Mesendoderm (in vitro differentiated cells): ENCODE data around the gene FTO. TPM values are rescaled to one million over a fixed set of nuclear protein-coding genes. Genes with fewer than 3 reads are reported as not detected.
A peak's percentile ranks its signal among the peaks of the same experiment; 100 is the strongest.

ENCODE experiments used
- DNase-seq: peaks from one replicate; pipeline ENCODE4 v3.0.0; 2013
- H2AK5ac ChIP-seq: 2 replicates; pipeline ENCODE4 v1.6.1; 2013; ENCODE audit warnings: low read length, inconsistent platforms
- H2BK120ac ChIP-seq: 2 replicates; pipeline ENCODE4 v1.6.1; 2013; ENCODE audit warnings: low read depth, mild to moderate bottlenecking, low read length, moderate library complexity, mixed read lengths
- H2BK15ac ChIP-seq: replicated peaks from 2 replicates; pipeline ENCODE4 v1.6.1; 2013; ENCODE audit warnings: low read depth, mild to moderate bottlenecking, moderate library complexity
- H2BK5ac ChIP-seq: 2 replicates; pipeline ENCODE4 v1.6.1; 2013; ENCODE audit warnings: low read length, inconsistent platforms
- H3K18ac ChIP-seq: 2 replicates; pipeline ENCODE4 v1.6.1; 2013; ENCODE audit warnings: mild to moderate bottlenecking, low read length, mixed read lengths
- H3K23ac ChIP-seq: one replicate; pipeline ENCODE4 v1.6.1; 2013; ENCODE audit warnings: low read length
- H3K27ac ChIP-seq: 2 replicates; pipeline ENCODE4 v1.5.1; 2013; ENCODE audit warnings: low read depth, mild to moderate bottlenecking, inconsistent platforms, low read length, moderate library complexity
- H3K27me3 ChIP-seq: 2 replicates; pipeline ENCODE4 v1.6.1; 2013; ENCODE audit warnings: low read length, control low read depth, mild to moderate bottlenecking, inconsistent platforms; ENCODE audit not compliant: insufficient read depth, poor library complexity
- H3K36me3 ChIP-seq: 2 replicates; pipeline ENCODE4 v1.6.1; 2013; ENCODE audit warnings: low read length, inconsistent platforms; ENCODE audit not compliant: control insufficient read depth, insufficient read depth
- H3K4ac ChIP-seq: one replicate; pipeline ENCODE4 v1.6.1; 2013; ENCODE audit warnings: low read depth, mild to moderate bottlenecking, low read length, moderate library complexity
- H3K4me1 ChIP-seq: 2 replicates; pipeline ENCODE4 v1.6.1; 2013; ENCODE audit warnings: low read depth, low read length, inconsistent platforms; ENCODE audit not compliant: control insufficient read depth
- H3K4me2 ChIP-seq: 2 replicates; pipeline ENCODE4 v1.6.1; 2013; ENCODE audit warnings: low read length
- H3K4me3 ChIP-seq: 2 replicates; pipeline ENCODE4 v1.5.1; 2013; ENCODE audit warnings: mild to moderate bottlenecking, low read length
- H3K56ac ChIP-seq: one replicate; pipeline ENCODE4 v1.6.1; 2013; ENCODE audit warnings: low read length
- H3K79me1 ChIP-seq: 2 replicates; pipeline ENCODE4 v1.6.1; 2013; ENCODE audit warnings: low read length, inconsistent platforms
- H3K79me2 ChIP-seq: 2 replicates; pipeline ENCODE4 v1.6.1; 2013; ENCODE audit warnings: mild to moderate bottlenecking, low read length; ENCODE audit not compliant: control insufficient read depth, insufficient read depth
- H3K9ac ChIP-seq: 2 replicates; pipeline ENCODE4 v1.6.1; 2013; ENCODE audit warnings: low read length, inconsistent platforms
- H4K5ac ChIP-seq: one replicate; pipeline ENCODE4 v1.6.1; 2013; ENCODE audit warnings: low read length
- H4K8ac ChIP-seq: one replicate; pipeline ENCODE4 v1.6.1; 2013; ENCODE audit warnings: low read depth, mild to moderate bottlenecking, control low read depth, low read length, moderate library complexity
- WGBS: extraction: QIAGEN DNeasy Blood & Tissue Kit; methylation state at CpG from one replicate; pipeline ENCODE4 v1.1.7; 2013; ENCODE audit warnings: low lambda C conversion rate, missing lambda C conversion rate; ENCODE audit not compliant: insufficient coverage; ENCODE audit errors: extremely low coverage; 5-methylcytosine and 5-hydroxymethylcytosine counted together
- polyA plus RNA-seq, 2 experiments: library from polyadenylated mRNA; stranded (reverse); fragments of 200-250 nt; gene quantifications; one replicate each; pipeline ENCODE4 v1.2.3, GENCODE V29; 2013

The FTO gene
- 31.4 TPM for polyA plus RNA-seq (2013, experiment 1 of 2)
- 30.9 TPM for polyA plus RNA-seq (2013, experiment 2 of 2)

DNA sequence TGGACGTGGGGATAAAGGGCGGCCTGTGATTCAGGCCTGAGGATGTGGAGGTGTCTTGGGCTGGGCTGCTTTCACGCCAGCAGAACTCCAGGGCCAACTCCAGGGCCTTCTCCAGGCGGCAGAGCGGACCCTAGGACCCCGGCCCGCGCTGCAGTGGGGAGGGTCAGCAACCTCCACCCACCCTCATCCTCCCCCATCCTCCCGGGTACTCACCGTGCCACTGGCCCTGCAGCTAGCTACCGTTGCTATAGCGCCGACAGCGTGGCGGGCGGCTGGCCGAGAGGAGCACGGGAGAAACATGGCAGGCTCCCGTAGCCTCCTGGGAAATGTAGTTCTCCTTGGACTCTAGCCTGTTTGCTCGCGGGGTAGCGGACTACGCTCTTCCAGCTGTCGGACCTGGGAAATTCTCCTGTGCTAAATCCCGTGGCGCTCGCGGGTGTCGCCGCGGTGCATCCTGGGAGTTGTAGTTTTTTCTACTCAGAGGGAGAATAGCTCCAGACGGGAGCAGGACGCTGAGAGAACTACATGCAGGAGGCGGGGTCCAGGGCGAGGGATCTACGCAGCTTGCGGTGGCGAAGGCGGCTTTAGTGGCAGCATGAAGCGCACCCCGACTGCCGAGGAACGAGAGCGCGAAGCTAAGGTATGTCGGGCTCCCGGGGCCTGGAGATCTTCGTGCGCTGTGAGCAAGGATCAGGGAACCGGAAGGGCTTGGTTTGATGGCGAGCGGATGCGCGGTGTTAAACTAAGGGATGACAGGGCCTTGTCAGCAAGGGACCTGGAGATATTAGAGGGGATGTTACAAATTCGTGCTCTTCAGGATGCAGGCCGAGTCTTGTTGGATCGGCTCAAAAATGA is at the start of gene FTO, which contains the start of gene RPGRIP1L:
TSS of gene FTO (plus strand) at position 567 of the 855 bp plus-strand sequence.
TSS of gene RPGRIP1L (minus strand) at position 270 of the 855 bp plus-strand sequence. CDS start 3,136 bp downstream, outside the sequence.
- no peak within 1 kb of the TSS for H2BK5ac ChIP-seq
- H2BK120ac ChIP-seq = no peak within 1 kb of the TSS
- peaks cover 5% of the 10 kb centered on the region for H3K79me1 ChIP-seq
- H3K27ac ChIP-seq = no peak within 1 kb of the TSS
- peak within 1 kb of the TSS; percentile 88 for H3K4me2 ChIP-seq
- no peak within 1 kb of the TSS for H3K23ac ChIP-seq
- peak within 1 kb of the TSS; percentile 86 for H3K56ac ChIP-seq
- DNase-seq = peak; percentile 100
- peak within 1 kb of the TSS; percentile 72 for H3K4me3 ChIP-seq
- H4K8ac ChIP-seq = no peak within 1 kb of the TSS
- no CpG with 5 or more reads among the region's 57 CpGs for WGBS
- no peak within 1 kb of the TSS for H3K4ac ChIP-seq
- no peaks in the 10 kb centered on the region for H3K4me1 ChIP-seq
- peaks cover 7% of the 10 kb centered on the region for H3K79me2 ChIP-seq
- H3K27me3 ChIP-seq = no peaks in the 10 kb centered on the region
- no peaks in the 10 kb centered on the region for H3K36me3 ChIP-seq
- H3K9ac ChIP-seq = peak within 1 kb of the TSS; percentile 70
- H2BK15ac ChIP-seq = no peak within 1 kb of the TSS
- no peak within 1 kb of the TSS for H3K18ac ChIP-seq
- no peak within 1 kb of the TSS for H2AK5ac ChIP-seq
- H4K5ac ChIP-seq = no peak within 1 kb of the TSS

DNA sequence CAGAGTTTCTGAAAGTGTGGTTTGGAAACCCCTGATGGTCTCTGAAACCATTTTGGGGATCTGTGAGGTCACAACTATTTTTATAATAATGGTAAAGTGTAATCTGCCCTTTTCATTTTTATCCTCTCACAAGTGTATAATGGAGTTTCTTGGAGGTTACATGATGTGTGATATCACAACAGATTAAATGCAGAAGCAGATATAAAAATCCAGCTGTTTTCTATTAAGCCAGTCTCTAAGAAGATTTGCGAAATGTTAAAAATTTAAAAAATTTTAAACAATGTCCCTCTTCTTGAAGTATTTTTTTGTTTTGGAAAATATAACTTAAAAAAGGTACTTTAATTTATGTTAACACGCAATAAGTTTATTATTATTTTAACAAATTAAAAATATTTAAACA is 49.0 kb upstream of the FTO start:
- H3K4ac ChIP-seq = no peak overlapping the region
- no peaks in the 10 kb centered on the region for H3K36me3 ChIP-seq
- no peak overlapping the region for H2BK15ac ChIP-seq
- H3K79me2 ChIP-seq = no peaks in the 10 kb centered on the region
- H3K4me2 ChIP-seq = no peak overlapping the region
- H3K56ac ChIP-seq = no peak overlapping the region
- no peak overlapping the region for H3K27ac ChIP-seq
- H4K8ac ChIP-seq = no peak overlapping the region
- no peaks in the 10 kb centered on the region for H3K79me1 ChIP-seq
- H4K5ac ChIP-seq = no peak overlapping the region
- no peaks in the 10 kb centered on the region for H3K4me1 ChIP-seq
- H3K4me3 ChIP-seq = no peak overlapping the region
- no peak overlapping the region for H3K9ac ChIP-seq
- WGBS = no CpG with 5 or more reads among the region's 2 CpGs
- H3K23ac ChIP-seq = no peak overlapping the region
- H2BK5ac ChIP-seq = no peak overlapping the region
- no peak for DNase-seq
- H3K18ac ChIP-seq = no peak overlapping the region
- H3K27me3 ChIP-seq = no peaks in the 10 kb centered on the region
- no peak overlapping the region for H2AK5ac ChIP-seq
- H2BK120ac ChIP-seq = no peak overlapping the region

DNA sequence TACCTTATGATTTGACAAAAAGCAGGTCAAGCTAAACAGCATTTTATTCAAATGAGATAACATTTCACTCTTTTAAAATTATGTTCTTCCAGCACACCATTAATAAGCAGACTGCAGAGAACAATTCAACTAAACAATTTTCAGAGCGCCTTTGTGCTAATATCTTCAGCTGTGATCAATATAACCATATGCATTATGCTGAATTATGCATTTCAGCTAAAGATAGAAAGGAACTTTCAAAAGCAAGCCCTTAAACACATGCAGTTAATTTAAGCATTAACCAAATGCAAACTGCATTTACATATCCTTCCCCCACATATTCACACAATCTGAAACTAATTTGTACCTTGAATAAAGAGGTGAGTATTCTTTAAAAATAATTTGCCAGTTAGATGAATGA is 41.9 kb upstream of the FTO start:
- no peak overlapping the region for H3K27ac ChIP-seq
- no peaks in the 10 kb centered on the region for H3K4me1 ChIP-seq
- H3K4ac ChIP-seq = no peak overlapping the region
- no peak overlapping the region for H3K23ac ChIP-seq
- no peak overlapping the region for H3K56ac ChIP-seq
- H3K79me2 ChIP-seq = no peaks in the 10 kb centered on the region
- no peak overlapping the region for H2BK120ac ChIP-seq
- no peak overlapping the region for H3K9ac ChIP-seq
- H3K18ac ChIP-seq = no peak overlapping the region
- WGBS = no CpG with 5 or more reads among the region's 1 CpG
- no peak overlapping the region for H3K4me2 ChIP-seq
- H2BK5ac ChIP-seq = no peak overlapping the region
- H2AK5ac ChIP-seq = no peak overlapping the region
- DNase-seq = no peak
- no peaks in the 10 kb centered on the region for H3K27me3 ChIP-seq
- H3K36me3 ChIP-seq = no peaks in the 10 kb centered on the region
- H4K5ac ChIP-seq = no peak overlapping the region
- H2BK15ac ChIP-seq = no peak overlapping the region
- H3K79me1 ChIP-seq = no peaks in the 10 kb centered on the region
- no peak overlapping the region for H4K8ac ChIP-seq
- H3K4me3 ChIP-seq = no peak overlapping the region

DNA sequence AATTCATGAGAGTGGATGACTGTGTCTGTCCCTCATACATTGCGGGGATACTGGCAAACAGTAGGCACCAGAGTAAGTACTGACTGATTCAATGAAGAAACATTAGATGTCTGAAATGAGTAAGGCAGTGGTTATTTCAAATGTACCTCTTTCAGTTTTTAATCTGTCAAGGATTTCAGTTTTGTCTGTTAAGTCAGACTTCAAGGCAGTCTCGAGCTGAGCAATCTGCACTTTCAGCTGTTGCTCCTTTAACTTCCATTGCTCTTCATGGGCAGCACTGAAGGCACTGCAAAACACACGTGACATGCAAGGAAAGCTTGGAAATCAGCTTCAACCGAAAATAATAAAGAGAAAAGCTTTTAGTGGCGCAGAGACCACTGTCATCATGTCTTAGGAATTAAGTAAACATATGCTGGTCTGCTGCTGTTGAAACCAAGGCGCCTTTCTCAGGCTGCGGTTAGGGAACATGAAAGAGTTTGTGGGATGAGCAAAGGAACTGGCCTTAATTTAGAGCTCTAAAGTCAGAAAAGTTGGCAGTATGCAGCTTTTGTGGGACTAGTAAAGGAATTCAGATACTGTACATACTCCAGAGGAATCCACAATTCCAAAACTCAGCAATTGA is 39.1 kb upstream of the FTO start:
- no peak overlapping the region for H3K23ac ChIP-seq
- H2AK5ac ChIP-seq = no peak overlapping the region
- H3K27me3 ChIP-seq = no peaks in the 10 kb centered on the region
- no peak overlapping the region for H4K8ac ChIP-seq
- no peak overlapping the region for H3K4me3 ChIP-seq
- H2BK120ac ChIP-seq = no peak overlapping the region
- H3K79me2 ChIP-seq = no peaks in the 10 kb centered on the region
- H3K56ac ChIP-seq = no peak overlapping the region
- no peak overlapping the region for H3K18ac ChIP-seq
- H2BK5ac ChIP-seq = no peak overlapping the region
- no peak overlapping the region for H3K9ac ChIP-seq
- H3K79me1 ChIP-seq = no peaks in the 10 kb centered on the region
- H3K4ac ChIP-seq = no peak overlapping the region
- H2BK15ac ChIP-seq = no peak overlapping the region
- no peaks in the 10 kb centered on the region for H3K36me3 ChIP-seq
- no peak overlapping the region for H4K5ac ChIP-seq
- H3K4me2 ChIP-seq = no peak overlapping the region
- DNase-seq = no peak
- H3K27ac ChIP-seq = no peak overlapping the region
- H3K4me1 ChIP-seq = no peaks in the 10 kb centered on the region
- no CpG with 5 or more reads among the region's 7 CpGs for WGBS

DNA sequence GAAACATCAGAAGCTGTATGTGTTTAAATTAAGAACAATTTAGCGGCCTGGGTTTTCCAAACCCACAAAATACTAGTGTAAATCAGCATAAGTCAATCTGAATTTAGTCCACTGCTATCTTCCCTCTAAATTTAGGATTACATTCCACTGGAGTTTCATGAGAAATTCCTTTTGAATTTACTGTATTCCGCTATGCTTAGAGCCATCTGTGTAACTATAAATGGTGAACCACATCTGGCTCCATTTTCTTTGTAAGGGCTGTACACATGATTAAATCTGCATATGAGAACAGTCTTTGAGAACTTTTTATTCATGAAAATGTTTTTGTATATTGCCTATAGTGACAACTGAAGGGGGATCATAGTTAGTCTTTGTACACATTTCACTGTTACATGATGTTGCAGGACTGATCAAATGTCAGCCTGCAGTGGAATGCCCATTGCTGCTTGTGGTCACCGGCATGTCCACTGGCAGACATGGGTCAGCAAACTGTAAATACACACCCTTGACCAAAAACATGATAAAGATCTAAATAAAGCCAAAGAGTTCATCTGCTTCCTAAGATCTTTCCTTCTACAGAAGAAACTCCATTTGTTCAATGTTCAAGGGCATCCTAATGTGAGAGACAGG is 37.1 kb upstream of the FTO start:
- Histone ChIP-seq H3K4me1 (no peaks in the 10 kb centered on the region), H3K23ac (no peak overlapping the region), H3K79me2 (no peaks in the 10 kb centered on the region), H3K9ac (no peak overlapping the region), H2AK5ac (no peak overlapping the region), H3K36me3 (no peaks in the 10 kb centered on the region), H3K27ac (no peak overlapping the region), H3K4ac (no peak overlapping the region), H3K79me1 (no peaks in the 10 kb centered on the region), H4K5ac (no peak overlapping the region), H3K4me2 (no peak overlapping the region), H3K18ac (no peak overlapping the region), H2BK15ac (no peak overlapping the region), H4K8ac (no peak overlapping the region), H3K4me3 (no peak overlapping the region), H3K27me3 (no peaks in the 10 kb centered on the region), H3K56ac (no peak overlapping the region), H2BK120ac (no peak overlapping the region), H2BK5ac (no peak overlapping the region)
- no CpG with 5 or more reads among the region's 3 CpGs for WGBS
- DNase-seq = no peak
